ENCODE results near the gene MED9. TPM values are rescaled to one million over a fixed set of nuclear protein-coding genes. Genes with fewer than 3 reads are reported as not detected.

The MED9 gene
- total RNA-seq, result 9.5 and 14.8 TPM in 2 replicates

GRCh38 chr17:17476865-17477467 lies at the start of gene MED9:
TSS of gene MED9 (plus strand) at chr17:17477000. CDS start at chr17:17477042, 42 bp downstream.

GRCh38 chr17:17496189-17497064 lies 19.6 kb downstream of the MED9 start, which contains the start of gene RASD1:
TSS of gene RASD1 (minus strand) at chr17:17496395. CDS start at chr17:17496181, 214 bp downstream.

Other genes with a start within 250 kb of the MED9 start
- gene FLCN, start 239.8 kb upstream of the MED9 start, total RNA-seq, result 13.3 and 14.0 TPM in 2 replicates
- 118 and 122 TPM in 2 replicates for gene COPS3, start 195.8 kb upstream of the MED9 start, total RNA-seq
- 1.2 and 2.5 TPM in 2 replicates for gene NT5M, start 173.6 kb upstream of the MED9 start, total RNA-seq
- 0.30 and 0.84 TPM in 2 replicates for gene RASD1, start 19.4 kb downstream of the MED9 start, total RNA-seq
- 75.0 and 75.4 TPM in 2 replicates for gene PEMT, start 114.7 kb downstream of the MED9 start, total RNA-seq
- gene RAI1, start 204.5 kb downstream of the MED9 start, total RNA-seq, result 10.1 and 14.6 TPM in 2 replicates